DND-41 (cell line): Measurements from ENCODE around the gene MGAT2.

ENCODE experiments used
- CTCF ChIP-seq: IDR thresholded peaks from 2 replicates; pipeline ENCODE4 v1.5.1; 2012; ENCODE audit warnings: borderline replicate concordance, low read length, moderate library complexity, mild to moderate bottlenecking; ENCODE audit not compliant: poor library complexity, severe bottlenecking; ENCODE audit errors: extremely low read depth
- EZH2 ChIP-seq: IDR thresholded peaks from 3 replicates; pipeline ENCODE4 v1.6.1; 2012; ENCODE audit warnings: borderline replicate concordance, low read depth, mild to moderate bottlenecking, moderate library complexity, low read length, inconsistent platforms; ENCODE audit not compliant: severe bottlenecking

- TF ChIP-seq CTCF, result no peak
- TF ChIP-seq EZH2, result no peak
Observed at GRCh38 chr14:49623941-49624839, 3.6 kb downstream of the MGAT2 start.
